Ovary (tissue), 9 donors: ENCODE results near the gene LRP1B. TPM values are rescaled to one million over a fixed set of nuclear protein-coding genes. Genes with fewer than 3 reads are reported as not detected.

Source experiments
- DNase-seq, 5 donors: peaks; one replicate each; pipeline ENCODE4 v3.0.0-alpha.2; 2019 to 2020
- H3K27ac ChIP-seq, 2 donors: fragments of 200-600 bp; one replicate each; pipeline versions ENCODE4 v1.5.1 to v1.8.0; 2019 to 2022
- H3K27me3 ChIP-seq: fragments of 200-600 bp; one replicate; pipeline ENCODE4 v1.8.0; 2022
- H3K36me3 ChIP-seq: fragments of 200-600 bp; sonication (generic); one replicate; pipeline ENCODE4 v1.5.1; 2019
- H3K4me1 ChIP-seq: one replicate; pipeline ENCODE4 v1.8.1; 2013; ENCODE audit warnings: mild to moderate bottlenecking, moderate library complexity; ENCODE audit not compliant: insufficient read depth
- H3K4me3 ChIP-seq: fragments of 200-600 bp; sonication (generic); one replicate; pipeline ENCODE4 v1.5.1; 2017
- H3K9me3 ChIP-seq, 2 donors: fragments of 200-600 bp in 1 of 2; sonication (generic) in 1 of 2; one replicate each; pipeline versions ENCODE4 v1.5.1 to v1.8.1; 2013 to 2019; ENCODE audit warnings: mild to moderate bottlenecking in 1 of 2, moderate library complexity in 1 of 2
- EP300 ChIP-seq: sonication (generic); formaldehyde crosslinking; IDR thresholded peaks from one replicate; pipeline ENCODE4 v1.6.1; 2017; ENCODE audit warnings: antibody characterized with exemption
- POLR2A ChIP-seq: fragments of 450-650 bp; IDR thresholded peaks from one replicate; pipeline ENCODE4 v1.6.1; 2017; ENCODE audit warnings: antibody characterized with exemption, mild to moderate bottlenecking, moderate library complexity
- WGBS, 3 donors: extraction: QIAGEN DNeasy Blood & Tissue Kit in 1 of 3; methylation state at CpG; one replicate each; pipeline versions ENCODE4 v1.1.5 to v1.1.7; 2013 to 2017; 5-methylcytosine and 5-hydroxymethylcytosine counted together
- intact Hi-C, 4 donors: fragments of 100-400 bp; cut with DNase I; formaldehyde crosslinking; loops; one replicate each; pipeline versions ENCODE4 v1.11.0 to v1.15.1; 2022 to 2023
- polyA plus RNA-seq, 2 donors: library from polyadenylated mRNA; stranded (reverse); fragments of 200-250 nt in 1 of 2; fragments of 350-450 nt in 1 of 2; fragmentation: Illumina TruSeq in 1 of 2; extraction: RNeasy Lipid Tissue Mini Kit (QIAGEN cat#74804) in 1 of 2; gene quantifications; one replicate each; pipeline ENCODE4 v1.2.3, GENCODE V29; 2013 to 2014
- total RNA-seq, 7 donors: library from RNA; depleted of rRNA in 2 of 7; stranded (reverse); fragments of >200 nt in 2 of 7; fragmentation: NEBNext Ultra II Directional in 3 of 7; extraction: Animal tissue kit (Norgen Biotek cat#: 25700) in 3 of 7; gene quantifications; one replicate each; pipeline versions ENCODE4 v1.1.0 to v1.2.4, GENCODE V29; 2016 to 2023
- TF ChIP-seq, protein P1 (sequence below), 3 donors: fragments of 450-650 bp in 2 of 3; fragments of 200-600 bp in 1 of 3; IDR thresholded peaks; one replicate each; pipeline versions ENCODE4 v1.5.1 to v1.8.0; 2016 to 2022; ENCODE audit warnings: antibody characterized with exemption in 3 of 3, mild to moderate bottlenecking in 1 of 3
- donor health status: DM: no; HTN: no; CAD: no; lungs with moderate emphysema.
- donor health status: DM: no; HTN: no; CAD: no.
- donor health status: Bipolar disorder and iron deficiency.
- donor health status: DM: yes; HTN: yes; CAD: no.
- donor health status: DM: no; HTN: no; CAD: no.
- donor health status: DM: yes; HTN: yes; CAD: no.

Gene LRP1B
- total and polyA plus RNA-seq, 9 donors = 0.08 to 2.6 (median 0.37) TPM

DNA sequence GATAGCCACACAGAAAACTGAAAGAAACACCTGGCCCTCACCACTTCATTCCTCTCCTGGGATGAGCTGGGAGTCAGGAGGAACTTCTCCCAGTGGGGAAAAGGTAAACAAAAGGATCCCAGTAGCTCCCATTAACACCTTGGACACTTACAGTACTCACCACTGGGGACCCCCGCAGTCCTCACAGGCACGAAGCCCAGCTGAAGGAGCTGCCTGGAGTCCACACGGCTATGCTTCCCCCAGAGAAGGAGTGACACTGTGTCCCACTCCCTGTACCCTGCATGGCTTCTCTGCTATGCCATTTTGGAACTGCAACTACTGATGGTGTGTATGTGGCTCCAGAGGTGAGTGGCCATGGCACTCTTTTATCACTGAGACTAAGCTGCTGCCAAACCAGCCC is 1565.1 kb downstream of the LRP1B start:
- DNase-seq = no peak
- WGBS, 3 donors = 74 to 90% (median 81%) methylated on average over 3 of the region's 3 CpGs
- Histone ChIP-seq H3K9me3 (no peaks in the 10 kb centered on the region), H3K36me3 (no peaks in the 10 kb centered on the region), H3K27me3 (no peaks in the 10 kb centered on the region), H3K27ac (no peak overlapping the region), H3K4me1 (no peaks in the 10 kb centered on the region), H3K4me3 (no peak overlapping the region)
- intact Hi-C loops = no loop called here
- TF ChIP-seq POLR2A (no peak), EP300 (no peak)
- TF ChIP-seq, protein P1, sequence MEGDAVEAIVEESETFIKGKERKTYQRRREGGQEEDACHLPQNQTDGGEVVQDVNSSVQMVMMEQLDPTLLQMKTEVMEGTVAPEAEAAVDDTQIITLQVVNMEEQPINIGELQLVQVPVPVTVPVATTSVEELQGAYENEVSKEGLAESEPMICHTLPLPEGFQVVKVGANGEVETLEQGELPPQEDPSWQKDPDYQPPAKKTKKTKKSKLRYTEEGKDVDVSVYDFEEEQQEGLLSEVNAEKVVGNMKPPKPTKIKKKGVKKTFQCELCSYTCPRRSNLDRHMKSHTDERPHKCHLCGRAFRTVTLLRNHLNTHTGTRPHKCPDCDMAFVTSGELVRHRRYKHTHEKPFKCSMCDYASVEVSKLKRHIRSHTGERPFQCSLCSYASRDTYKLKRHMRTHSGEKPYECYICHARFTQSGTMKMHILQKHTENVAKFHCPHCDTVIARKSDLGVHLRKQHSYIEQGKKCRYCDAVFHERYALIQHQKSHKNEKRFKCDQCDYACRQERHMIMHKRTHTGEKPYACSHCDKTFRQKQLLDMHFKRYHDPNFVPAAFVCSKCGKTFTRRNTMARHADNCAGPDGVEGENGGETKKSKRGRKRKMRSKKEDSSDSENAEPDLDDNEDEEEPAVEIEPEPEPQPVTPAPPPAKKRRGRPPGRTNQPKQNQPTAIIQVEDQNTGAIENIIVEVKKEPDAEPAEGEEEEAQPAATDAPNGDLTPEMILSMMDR (IDR thresholded peaks at IDR 0.05) = no peak

DNA sequence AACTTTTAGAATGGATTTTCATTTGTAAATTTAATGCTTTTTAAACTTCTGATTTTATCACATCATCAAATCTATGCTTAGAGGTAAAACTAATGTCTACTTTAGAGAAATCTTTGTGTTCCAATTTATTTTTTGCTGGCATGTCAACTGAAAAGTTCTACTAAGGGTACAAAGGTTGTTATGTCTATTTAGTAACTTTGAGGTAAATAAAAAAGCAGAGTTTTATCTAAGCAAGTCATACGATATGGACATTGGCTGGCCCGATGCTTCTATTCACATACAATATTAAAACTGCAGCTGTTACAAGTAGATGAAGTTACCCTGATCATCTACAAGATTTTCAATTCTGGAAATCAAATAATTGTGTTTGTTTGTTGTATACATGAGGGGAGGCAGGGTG is 1575.1 kb downstream of the LRP1B start:
- intact Hi-C loops = no loop called here
- TF ChIP-seq POLR2A (no peak), EP300 (no peak)
- TF ChIP-seq, protein P1 (IDR thresholded peaks at IDR 0.05) = no peak
- no peak for DNase-seq

DNA sequence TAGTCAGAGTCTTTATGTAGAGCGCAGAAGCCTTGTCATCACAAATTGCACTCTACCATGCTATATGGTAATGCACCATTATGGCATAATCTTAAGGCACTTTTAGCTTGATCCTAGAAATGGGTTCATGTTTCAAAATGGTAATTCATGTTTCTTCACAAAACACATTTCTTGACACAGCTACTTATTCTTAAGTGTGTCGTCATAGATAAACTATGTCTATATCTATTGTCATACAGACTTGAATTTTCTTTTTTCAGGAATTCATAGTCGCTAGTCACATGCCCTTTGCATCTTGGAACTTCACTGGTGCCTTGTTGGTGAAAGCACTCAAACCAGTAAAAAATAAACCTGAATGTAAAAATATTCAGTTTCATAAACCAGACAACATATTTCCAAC is 1578.2 kb downstream of the LRP1B start:
- Histone ChIP-seq H3K4me3 (no peak overlapping the region), H3K4me1 (no peaks in the 10 kb centered on the region)
- 96 to 99% (median 96%) methylated on average over 3 of the region's 3 CpGs for WGBS, 3 donors

More for the DNA sequence above, 1575.1 kb downstream of the LRP1B start:
- Histone ChIP-seq H3K4me1 (no peaks in the 10 kb centered on the region), H3K36me3 (no peaks in the 10 kb centered on the region), H3K27me3 (no peaks in the 10 kb centered on the region), H3K27ac (no peak overlapping the region), H3K9me3 (no peaks in the 10 kb centered on the region), H3K4me3 (no peak overlapping the region)
- WGBS, 3 donors = 37 to 61% (median 40%) methylated on average over 2 of the region's 2 CpGs

DNA sequence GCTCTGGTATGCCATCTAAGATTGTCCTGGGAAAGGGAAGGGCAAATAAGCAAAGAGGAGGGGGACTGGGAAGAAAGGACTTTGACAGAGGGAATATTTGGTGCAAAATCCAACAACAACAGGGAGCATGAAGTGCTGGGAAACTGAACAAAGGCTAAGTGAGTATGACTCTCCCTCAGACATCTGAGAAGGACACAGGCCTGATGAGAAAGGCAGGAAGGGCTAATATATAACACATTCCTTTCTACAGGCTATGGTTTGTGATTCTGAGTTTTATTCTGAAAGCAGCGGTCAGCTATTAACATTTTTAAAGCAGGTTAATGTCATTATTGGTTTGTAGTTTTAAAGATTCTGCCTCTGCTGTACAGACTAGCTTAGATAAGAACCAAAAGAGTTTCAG is 1579.5 kb downstream of the LRP1B start:
- no peak overlapping the region for H3K4me3 ChIP-seq
- no peaks in the 10 kb centered on the region for H3K36me3 ChIP-seq
- WGBS, 3 donors = 80 to 91% (median 91%) methylated on average over 1 of the region's 1 CpG
- DNase-seq = no peak
- no peaks in the 10 kb centered on the region for H3K4me1 ChIP-seq
- no peaks in the 10 kb centered on the region for H3K9me3 ChIP-seq
- H3K27ac ChIP-seq = no peak overlapping the region
- no peaks in the 10 kb centered on the region for H3K27me3 ChIP-seq
- TF ChIP-seq EP300 (no peak), POLR2A (no peak)
- TF ChIP-seq, protein P1 (IDR thresholded peaks at IDR 0.05) = no peak
- intact Hi-C loops = no loop called here

More for the DNA sequence above, 1578.2 kb downstream of the LRP1B start:
- Histone ChIP-seq H3K27ac (no peak overlapping the region), H3K36me3 (no peaks in the 10 kb centered on the region), H3K27me3 (no peaks in the 10 kb centered on the region), H3K9me3 (no peaks in the 10 kb centered on the region)
- DNase-seq = no peak
- intact Hi-C loops = no loop called here
- no peak for TF ChIP-seq POLR2A
- no peak for TF ChIP-seq EP300
- TF ChIP-seq, protein P1 (IDR thresholded peaks at IDR 0.05) = no peak
